Tibial nerve (tissue), 4 donors: Measurements from ENCODE around the gene ARMS2. TPM values are rescaled to one million over a fixed set of nuclear protein-coding genes. Genes with fewer than 3 reads are reported as not detected.

ENCODE experiments used
- DNase-seq, 2 donors: peaks; one replicate each; pipeline ENCODE4 v3.0.0-alpha.2; 2019; ENCODE audit warnings: low spot score in 2 of 2
- H3K27ac ChIP-seq, 4 donors: fragments of 200-600 bp; sonication (generic) in 3 of 4; one replicate each; pipeline ENCODE4 v1.5.1; 2017 to 2019; ENCODE audit warnings: mild to moderate bottlenecking in 1 of 4
- H3K27me3 ChIP-seq, 2 donors: fragments of 200-600 bp; sonication (generic) in 1 of 2; one replicate each; pipeline versions ENCODE4 v1.5.1 to v1.6.0; 2017 to 2019
- H3K36me3 ChIP-seq, 3 donors: fragments of 200-600 bp; sonication (generic); one replicate each; pipeline ENCODE4 v1.5.1; 2018 to 2019
- H3K4me1 ChIP-seq, 4 donors: fragments of 200-600 bp; sonication (generic) in 3 of 4; one replicate each; pipeline ENCODE4 v1.5.1; 2017 to 2019
- H3K4me3 ChIP-seq, 4 donors: fragments of 200-600 bp; sonication (generic) in 3 of 4; one replicate each; pipeline ENCODE4 v1.5.1; 2017 to 2019; ENCODE audit warnings: mild to moderate bottlenecking in 1 of 4, moderate library complexity in 1 of 4
- H3K9me3 ChIP-seq, 4 donors: fragments of 200-600 bp; sonication (generic) in 3 of 4; one replicate each; pipeline ENCODE4 v1.5.1; 2017 to 2019
- CTCF ChIP-seq, 5 experiments: fragments of 200-600 bp in 3 of 5; fragments of 450-650 bp in 2 of 5; sonication (generic) in 3 of 5; IDR thresholded peaks; one replicate each; pipeline ENCODE4 v1.5.1; 2016 to 2019; ENCODE audit warnings: antibody characterized with exemption in 5 of 5, mild to moderate bottlenecking in 3 of 5, moderate library complexity in 2 of 5
- EP300 ChIP-seq, 2 donors: sonication (generic); formaldehyde crosslinking; IDR thresholded peaks; one replicate each; pipeline ENCODE4 v1.6.1; 2017; ENCODE audit warnings: antibody characterized with exemption in 2 of 2, mild to moderate bottlenecking in 1 of 2
- POLR2A ChIP-seq, 2 donors: fragments of 450-650 bp; IDR thresholded peaks; one replicate each; pipeline ENCODE4 v1.6.1; 2017; ENCODE audit warnings: antibody characterized with exemption in 2 of 2, mild to moderate bottlenecking in 2 of 2, moderate library complexity in 2 of 2
- WGBS, 2 donors: methylation state at CpG; one replicate each; pipeline ENCODE4 v1.1.5; 2018; 5-methylcytosine and 5-hydroxymethylcytosine counted together
- total RNA-seq, 4 donors: library from RNA; depleted of rRNA; stranded (reverse); fragments of >200 nt; gene quantifications; one replicate each; pipeline ENCODE4 v1.1.0, GENCODE V29; 2016

ARMS2 gene
- total RNA-seq, 4 donors from 2014 or later: not detected

- Histone ChIP-seq H3K4me1 (peaks cover 0 to 35% (median 10%) of the 10 kb centered on the region in 4 donors), H3K9me3 (no peaks in the 10 kb centered on the region), H3K36me3 (peaks cover 0 to 24% (median 0%) of the 10 kb centered on the region in 3 donors), H3K27ac (no peak overlapping the region), H3K27me3 (no peaks in the 10 kb centered on the region), H3K4me3 (no peak overlapping the region)
- TF ChIP-seq POLR2A (IDR thresholded peaks at IDR 0.05): no peak
- no peak for TF ChIP-seq EP300 (IDR thresholded peaks at IDR 0.05)
- no peak for TF ChIP-seq CTCF (IDR thresholded peaks at IDR 0.05)
- 82 to 88% methylated on average over 5 of the region's 5 CpGs for WGBS, 2 donors
- no peak for DNase-seq
These were observed 32.0 kb upstream of the ARMS2 start for GRCh38 chr10:122422266-122422989.

GRCh38 chr10:122424059-122424458 is 30.4 kb upstream of the ARMS2 start:
- Histone ChIP-seq H3K4me1 (peaks cover 0 to 32% (median 7%) of the 10 kb centered on the region in 4 donors), H3K36me3 (peaks cover 0 to 27% (median 0%) of the 10 kb centered on the region in 3 donors), H3K4me3 (no peak overlapping the region), H3K9me3 (no peaks in the 10 kb centered on the region), H3K27me3 (no peaks in the 10 kb centered on the region), H3K27ac (no peak overlapping the region)
- WGBS, 2 donors: 79 to 86% methylated on average over 2 of the region's 2 CpGs
- TF ChIP-seq EP300 (IDR thresholded peaks at IDR 0.05) (no peak), CTCF (IDR thresholded peaks at IDR 0.05) (no peak), POLR2A (IDR thresholded peaks at IDR 0.05) (no peak)
- no peak for DNase-seq

GRCh38 chr10:122426829-122427228 is 27.6 kb upstream of the ARMS2 start:
- H3K27ac ChIP-seq: no peak overlapping the region
- 86 to 93% methylated on average over 6 of the region's 6 CpGs for WGBS, 2 donors

GRCh38 chr10:122427280-122427679 is 27.2 kb upstream of the ARMS2 start:
- H3K4me3 ChIP-seq: no peak overlapping the region
- WGBS, 2 donors: 73 to 77% methylated on average over 2 of the region's 2 CpGs
- H3K27ac ChIP-seq: no peak overlapping the region
- H3K27me3 ChIP-seq: no peaks in the 10 kb centered on the region
- H3K9me3 ChIP-seq: no peaks in the 10 kb centered on the region
- TF ChIP-seq POLR2A (IDR thresholded peaks at IDR 0.05): no peak
- no peak for TF ChIP-seq EP300 (IDR thresholded peaks at IDR 0.05)
- TF ChIP-seq CTCF (IDR thresholded peaks at IDR 0.05): no peak
- no peak for DNase-seq
- H3K4me1 ChIP-seq: peaks cover 0 to 4% (median 0%) of the 10 kb centered on the region in 4 donors
- peaks cover 0 to 49% (median 0%) of the 10 kb centered on the region in 3 donors for H3K36me3 ChIP-seq

More at GRCh38 chr10:122426829-122427228, 27.6 kb upstream of the ARMS2 start:
- no peaks in the 10 kb centered on the region for H3K27me3 ChIP-seq
- no peak overlapping the region for H3K4me3 ChIP-seq
- TF ChIP-seq CTCF (IDR thresholded peaks at IDR 0.05) (no peak), EP300 (IDR thresholded peaks at IDR 0.05) (no peak), POLR2A (IDR thresholded peaks at IDR 0.05) (no peak)
- H3K9me3 ChIP-seq: no peaks in the 10 kb centered on the region
- peaks cover 0 to 5% (median 0%) of the 10 kb centered on the region in 4 donors for H3K4me1 ChIP-seq
- no peak for DNase-seq
- H3K36me3 ChIP-seq: peaks cover 0 to 48% (median 0%) of the 10 kb centered on the region in 3 donors

GRCh38 chr10:122435212-122435827 is 19.1 kb upstream of the ARMS2 start:
- WGBS, 2 donors: 30 to 31% methylated on average over 3 of the region's 3 CpGs
- Histone ChIP-seq H3K27me3 (no peaks in the 10 kb centered on the region), H3K9me3 (peaks cover 0 to 10% (median 0%) of the 10 kb centered on the region in 4 donors), H3K4me3 (no peak overlapping the region), H3K27ac (no peak overlapping the region), H3K4me1 (no peaks in the 10 kb centered on the region), H3K36me3 (peaks cover 0 to 36% (median 0%) of the 10 kb centered on the region in 3 donors)
- TF ChIP-seq POLR2A (IDR thresholded peaks at IDR 0.05): no peak
- TF ChIP-seq CTCF (IDR thresholded peaks at IDR 0.05): peak; percentile 36 to 81 (median 59)
- peak in 1 of 2 donors; percentile 20 for DNase-seq
